HG02852 (cell line): ENCODE measurements around the gene NFATC1.
"Not testable (repeated sequence)": the region's sequence is repeated elsewhere in the genome, so short reads cannot be mapped to it uniquely, and the experiment has no call there.

Source experiments
- ATAC-seq: cut with Tn5 transposase; IDR thresholded peaks from one replicate; pipeline ENCODE4 v1.9.1; 2021; ENCODE audit warnings: mild to moderate bottlenecking, moderate library complexity; ENCODE audit not compliant: unreplicated experiment

NFATC1 gene

DNA sequence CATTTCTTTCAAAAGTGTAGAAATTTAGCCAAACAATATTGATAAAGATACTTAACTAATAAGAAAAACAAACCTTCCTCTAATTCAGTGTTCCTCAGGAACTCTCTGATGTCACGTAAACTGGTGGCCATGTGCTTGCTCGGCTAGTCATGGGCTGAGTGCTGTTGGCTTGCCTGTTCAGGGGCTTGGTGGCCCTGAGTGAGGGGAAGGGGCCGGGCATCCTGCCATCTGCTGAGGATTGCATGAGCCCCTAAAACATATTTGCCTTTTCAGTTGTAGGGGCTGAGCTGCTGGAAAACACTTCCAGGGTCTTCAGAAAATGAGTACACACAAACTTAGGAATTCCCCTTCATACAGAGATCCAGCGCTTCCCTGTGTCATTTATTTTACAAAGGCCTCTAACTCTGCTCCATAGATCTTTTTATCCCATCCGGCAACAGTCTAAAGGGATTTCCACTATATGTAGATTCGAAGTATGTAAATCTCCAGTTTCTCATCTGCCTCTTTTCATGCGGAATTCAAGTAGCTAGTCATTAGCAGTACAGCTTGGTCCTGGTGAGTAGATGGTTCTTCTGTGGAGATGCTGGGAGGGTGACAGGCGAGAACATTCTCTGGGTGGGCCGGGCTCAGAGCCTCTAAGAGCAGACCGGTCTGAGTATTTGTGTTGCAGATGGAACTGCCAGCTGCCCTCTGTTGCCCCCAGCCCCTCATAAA lies 20.1 kb upstream of the NFATC1 start:
- no peak for ATAC-seq

DNA sequence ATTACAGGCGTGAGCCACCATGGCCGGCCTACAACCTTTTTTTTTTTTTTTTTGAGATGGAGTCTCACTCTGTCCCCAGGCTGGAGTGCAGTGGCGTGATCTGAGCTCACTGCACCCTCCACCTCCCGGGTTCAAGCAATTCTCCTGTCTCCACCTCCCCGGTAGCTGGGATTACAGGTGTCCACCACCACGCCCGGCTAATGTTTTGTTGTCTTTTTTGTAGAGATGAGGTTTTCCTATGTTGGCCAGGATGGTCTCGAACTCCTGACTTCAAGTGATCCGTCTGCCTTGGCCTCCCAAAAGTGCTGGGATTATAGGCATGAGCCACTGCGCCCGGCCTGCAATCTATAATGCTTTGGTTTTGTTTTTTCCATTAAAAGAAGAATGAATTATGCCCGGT lies 19.1 kb upstream of the NFATC1 start:
- ATAC-seq, result not testable (repeated sequence)

- no peak for ATAC-seq
Observed at GRCh38 chr18:79377187-79377891, 18.4 kb upstream of the NFATC1 start.

- peak; percentile 57 for ATAC-seq
Observed at GRCh38 chr18:79378536-79379250, 17.0 kb upstream of the NFATC1 start.

- no peak for ATAC-seq
Observed at GRCh38 chr18:79379251-79379905, 16.4 kb upstream of the NFATC1 start.

GRCh38 chr18:79379931-79380815 lies 15.6 kb upstream of the NFATC1 start:
- ATAC-seq, result no peak

DNA sequence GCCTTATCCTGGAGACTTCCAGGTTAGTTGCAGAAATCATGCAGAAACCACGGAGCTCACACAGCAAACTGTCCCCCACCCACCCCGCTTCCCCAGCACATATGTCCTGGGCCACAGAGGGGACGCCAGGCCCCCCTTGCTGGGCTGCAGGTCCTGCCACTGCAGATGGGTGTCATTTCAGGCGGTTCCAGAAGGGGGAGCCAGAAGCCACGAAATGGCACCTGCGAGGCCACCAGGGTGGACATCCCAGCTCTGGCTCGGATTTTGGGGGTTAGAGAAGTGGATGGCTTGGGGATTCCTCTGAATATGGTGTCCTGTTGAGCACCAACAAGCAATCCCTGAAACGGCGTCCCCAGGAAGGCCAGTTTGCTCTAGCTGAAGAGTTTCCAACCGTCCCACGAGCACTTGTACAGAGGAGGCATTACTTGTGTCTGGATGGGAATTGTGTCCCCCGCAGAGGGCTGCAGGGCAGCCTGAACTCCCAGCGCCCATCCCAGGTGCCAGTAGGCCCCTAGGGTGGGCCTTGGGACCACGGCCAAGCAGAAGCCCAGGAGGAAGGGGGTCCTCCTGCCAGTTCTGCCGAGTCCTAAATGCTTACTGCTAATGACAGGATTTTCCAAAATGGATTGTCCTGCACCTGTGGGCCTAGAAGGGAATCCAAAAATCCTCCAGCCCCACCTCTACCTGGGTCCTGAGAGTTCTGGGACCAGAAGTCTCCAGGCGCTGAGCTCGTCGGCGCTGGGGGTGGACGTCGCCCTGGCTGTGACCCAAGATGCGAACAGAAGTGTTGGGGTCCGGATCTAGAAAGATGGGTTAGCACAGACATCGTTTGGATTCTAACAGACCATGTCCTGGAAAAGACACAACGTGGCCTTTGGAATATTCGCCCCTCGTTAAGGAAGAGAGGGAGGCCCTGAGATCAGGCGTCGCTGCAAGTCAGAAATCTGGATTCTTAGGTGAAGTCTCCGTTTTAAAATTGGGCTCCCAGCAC lies 14.6 kb upstream of the NFATC1 start:
- ATAC-seq, result no peak

DNA sequence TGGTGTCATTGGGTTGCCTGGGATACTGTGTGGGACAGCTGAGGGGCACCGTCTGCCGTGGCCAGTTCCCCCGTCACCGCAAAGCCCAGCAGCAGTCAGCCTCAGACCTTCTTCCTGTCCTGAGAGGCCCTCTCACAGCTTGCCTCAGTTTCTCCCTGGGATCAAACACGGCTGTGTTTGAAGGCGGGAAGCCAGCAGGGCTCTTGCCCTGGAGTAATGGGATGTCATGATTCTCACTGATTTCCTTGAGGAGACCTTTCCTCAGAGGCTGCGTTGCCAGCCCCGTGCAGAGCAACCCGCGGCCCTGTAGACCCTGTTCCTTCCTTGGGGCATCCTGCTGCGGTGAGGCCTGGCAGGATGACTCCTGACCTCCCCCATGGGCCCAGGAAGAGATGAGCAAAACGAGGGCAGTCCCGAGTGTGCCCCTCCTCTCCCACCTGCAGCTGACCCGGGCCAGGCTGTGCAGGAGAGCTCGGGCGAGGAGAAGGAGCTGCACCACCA lies 13.9 kb upstream of the NFATC1 start:
- no peak for ATAC-seq

DNA sequence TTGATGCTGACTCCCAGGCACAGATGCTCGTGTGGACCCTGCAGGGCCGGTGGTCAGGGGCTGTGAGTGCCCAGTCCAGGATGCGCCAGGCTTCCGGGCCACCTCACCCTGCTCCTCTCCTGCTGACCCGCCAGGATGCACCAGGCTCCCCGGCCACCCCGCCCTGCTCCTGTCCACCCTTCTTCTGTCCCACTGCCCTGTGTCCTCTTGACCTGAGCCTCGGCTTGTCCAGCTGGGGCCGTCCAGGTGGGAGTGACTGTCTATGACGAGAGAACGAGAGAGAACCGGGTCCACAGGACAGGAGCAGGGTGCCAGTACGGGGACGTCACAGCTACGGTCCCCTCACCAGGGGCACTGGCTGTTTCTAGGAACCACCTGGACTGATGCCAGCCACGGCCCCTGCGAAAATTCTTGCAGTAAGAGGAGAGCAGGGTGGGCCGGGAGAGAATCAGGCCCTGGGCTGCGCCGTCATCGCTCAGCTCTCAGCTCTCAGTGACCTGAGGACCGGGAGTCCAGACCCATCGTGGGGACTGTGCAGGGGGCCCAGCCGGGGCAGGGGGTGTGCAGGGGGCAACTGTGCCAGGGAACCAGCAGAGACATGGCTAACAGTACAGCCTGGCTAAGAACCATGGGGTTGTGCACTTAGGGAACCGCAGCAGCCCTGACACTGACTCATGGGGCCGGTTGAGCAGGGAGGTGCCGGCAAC lies 12.9 kb upstream of the NFATC1 start:
- no peak for ATAC-seq

GRCh38 chr18:79383388-79384056 lies 12.2 kb upstream of the NFATC1 start:
- no peak for ATAC-seq

DNA sequence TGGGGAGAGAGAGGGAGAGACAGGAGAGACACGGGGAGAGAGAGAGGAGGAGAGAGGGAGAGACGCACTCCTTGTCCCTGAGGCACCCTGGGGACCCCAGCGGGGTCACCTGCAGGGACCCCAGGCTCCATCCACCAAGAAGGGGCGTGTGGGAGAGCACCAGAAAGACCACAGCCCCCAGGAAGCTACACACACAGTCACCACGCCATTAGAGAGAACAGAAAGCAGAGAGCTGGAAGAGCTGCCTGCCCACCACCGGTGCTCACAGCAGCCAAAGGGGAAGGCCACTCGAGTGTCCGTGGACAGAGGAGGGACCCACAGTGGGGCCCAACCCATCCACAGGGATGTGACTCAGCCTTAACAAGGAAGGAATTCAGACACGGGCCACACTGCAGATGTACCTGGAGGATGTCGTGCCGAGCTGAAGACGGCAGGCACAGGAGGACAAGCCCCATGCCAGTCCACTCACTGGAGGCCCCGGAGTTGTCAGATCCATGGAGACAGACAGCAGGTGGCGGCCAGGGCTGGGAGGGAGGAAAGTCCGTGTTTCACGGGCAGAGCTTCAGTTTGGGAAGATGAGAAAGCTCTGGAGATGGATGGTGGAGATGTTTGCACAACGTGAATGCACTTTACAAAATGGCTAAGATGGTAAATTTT lies 11.5 kb upstream of the NFATC1 start:
- ATAC-seq, result no peak

DNA sequence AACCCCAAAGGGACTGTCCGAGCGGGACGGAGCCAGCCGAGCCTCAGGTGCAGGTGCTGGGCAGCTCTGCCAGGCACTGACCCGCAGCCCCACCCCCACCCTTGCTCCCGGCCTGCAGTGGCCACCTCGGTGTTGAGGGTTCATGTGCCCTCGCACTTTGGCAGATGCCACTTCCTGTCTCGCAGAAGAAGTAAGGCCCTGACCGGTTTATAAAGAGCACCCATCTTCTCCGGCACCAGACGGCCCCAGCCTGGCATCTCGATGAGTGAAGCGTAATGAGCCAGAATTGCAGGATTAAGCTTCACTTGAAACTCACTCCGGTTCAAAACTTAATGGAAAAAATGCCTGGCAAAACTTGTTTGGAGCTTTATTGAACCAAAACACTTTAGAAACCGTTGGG lies 10.9 kb upstream of the NFATC1 start:
- ATAC-seq, result no peak

GRCh38 chr18:79385326-79385707 lies 10.4 kb upstream of the NFATC1 start:
- ATAC-seq, result no peak

DNA sequence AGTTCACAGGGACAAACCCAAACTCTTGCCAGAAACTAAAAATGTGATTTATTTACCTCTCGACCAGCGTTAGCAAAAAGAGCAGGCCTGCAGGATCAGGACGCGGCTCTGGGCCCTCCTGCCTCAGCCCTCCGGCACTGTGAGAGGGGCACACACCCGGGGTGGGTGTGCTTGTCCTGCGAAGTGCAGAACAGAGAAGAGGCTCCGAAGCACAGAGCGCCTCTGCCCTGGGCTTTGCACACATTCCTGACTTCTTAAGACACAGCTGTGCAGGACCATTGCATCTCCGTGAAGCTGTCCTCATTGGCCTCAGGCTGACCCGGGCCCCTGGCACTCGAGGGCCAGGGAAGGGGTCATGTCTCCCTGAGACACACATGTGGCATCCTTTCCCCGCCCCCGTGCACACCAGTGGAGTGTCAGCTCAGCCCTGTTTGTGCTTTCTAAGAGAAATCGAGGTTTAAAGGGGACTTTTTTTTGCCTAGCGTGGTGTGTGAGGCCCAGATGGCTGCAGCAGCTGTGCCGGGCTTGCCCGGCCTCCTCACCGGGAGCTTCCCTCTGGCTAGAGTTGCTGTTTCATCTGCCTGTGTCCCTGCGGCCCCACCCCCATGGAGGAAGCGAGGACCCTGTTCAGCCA lies 9.9 kb upstream of the NFATC1 start:
- no peak for ATAC-seq

GRCh38 chr18:79386547-79386946 lies 9.2 kb upstream of the NFATC1 start:
- ATAC-seq, result no peak

- ATAC-seq, result no peak
Observed at GRCh38 chr18:79387214-79387613, 8.5 kb upstream of the NFATC1 start.

DNA sequence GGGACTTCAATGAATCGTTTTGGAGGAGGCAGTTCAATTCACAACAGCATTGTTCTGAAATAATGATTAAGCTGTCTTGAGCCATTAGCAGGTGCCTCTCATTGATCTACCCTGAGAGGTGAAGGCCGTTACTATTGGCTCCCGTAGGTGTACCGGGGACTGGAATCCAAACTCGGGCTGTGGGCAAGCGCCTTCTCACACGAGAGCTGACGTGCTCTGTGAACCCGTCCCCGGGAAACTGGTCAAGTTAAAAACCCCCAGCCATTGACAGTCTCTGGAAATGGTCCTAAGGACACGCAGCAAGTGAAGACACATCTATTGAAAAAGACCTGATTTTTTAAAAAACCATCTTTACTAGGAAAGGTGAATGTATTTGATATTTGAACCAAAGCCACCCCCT lies 8.1 kb upstream of the NFATC1 start:
- no peak for ATAC-seq
